Thyroid gland (tissue), 4 donors: ENCODE measurements around the gene TFF3. TPM values are rescaled to one million over a fixed set of nuclear protein-coding genes. Genes with fewer than 3 reads are reported as not detected.

Source experiments
- DNase-seq, 2 donors: peaks; one replicate each; pipeline ENCODE4 v3.0.0-alpha.2; 2019
- H3K27ac ChIP-seq, 3 donors: fragments of 200-600 bp; sonication (generic); 1 replicate in 2 of 3; 2 replicates in 1 of 3; pipeline ENCODE4 v1.5.1; 2016 to 2019; ENCODE audit warnings: mild to moderate bottlenecking in 1 of 3, moderate library complexity in 1 of 3
- H3K27me3 ChIP-seq: fragments of 200-600 bp; sonication (generic); one replicate; pipeline ENCODE4 v1.5.1; 2019
- H3K36me3 ChIP-seq, 2 donors: fragments of 200-600 bp; sonication (generic); one replicate each; pipeline ENCODE4 v1.5.1; 2016 to 2019
- H3K4me1 ChIP-seq, 2 donors: fragments of 200-600 bp; sonication (generic); one replicate each; pipeline ENCODE4 v1.5.1; 2017 to 2019
- H3K4me3 ChIP-seq, 3 donors: fragments of 200-600 bp; sonication (generic); replicated peaks in 1 of 3; 1 replicate in 2 of 3; 2 replicates in 1 of 3; pipeline ENCODE4 v1.5.1; 2016; ENCODE audit warnings: mild to moderate bottlenecking in 1 of 3
- H3K9me3 ChIP-seq: fragments of 200-600 bp; sonication (generic); one replicate; pipeline ENCODE4 v1.5.1; 2017
- POLR2A ChIP-seq, 2 donors: fragments of 450-650 bp; IDR thresholded peaks; one replicate each; pipeline ENCODE4 v1.6.1; 2017; ENCODE audit warnings: antibody characterized with exemption in 2 of 2, mild to moderate bottlenecking in 2 of 2, moderate library complexity in 1 of 2
- WGBS, 2 donors: methylation state at CpG; one replicate each; pipeline ENCODE4 v1.1.5; 2017; 5-methylcytosine and 5-hydroxymethylcytosine counted together
- intact Hi-C: fragments of 100-400 bp; cut with DNase I; formaldehyde crosslinking; loops from one replicate; pipeline ENCODE4 v1.15.1; 2023
- total RNA-seq, 4 donors: library from RNA; depleted of rRNA; stranded (reverse); fragments of >200 nt; gene quantifications; one replicate each; pipeline ENCODE4 v1.2.3, GENCODE V29; 2016
- TF ChIP-seq, protein P1 (sequence below), 6 experiments: fragments of 200-600 bp in 3 of 6; fragments of 450-650 bp in 3 of 6; sonication (generic) in 3 of 6; IDR thresholded peaks; one replicate each; pipeline ENCODE4 v1.5.1; 2016 to 2019; ENCODE audit warnings: antibody characterized with exemption in 6 of 6, mild to moderate bottlenecking in 2 of 6, inconsistent platforms in 1 of 6, moderate library complexity in 1 of 6

TFF3 gene
- total RNA-seq, 4 donors from 2014 or later, result 246 to 4,817 (median 914) TPM

DNA sequence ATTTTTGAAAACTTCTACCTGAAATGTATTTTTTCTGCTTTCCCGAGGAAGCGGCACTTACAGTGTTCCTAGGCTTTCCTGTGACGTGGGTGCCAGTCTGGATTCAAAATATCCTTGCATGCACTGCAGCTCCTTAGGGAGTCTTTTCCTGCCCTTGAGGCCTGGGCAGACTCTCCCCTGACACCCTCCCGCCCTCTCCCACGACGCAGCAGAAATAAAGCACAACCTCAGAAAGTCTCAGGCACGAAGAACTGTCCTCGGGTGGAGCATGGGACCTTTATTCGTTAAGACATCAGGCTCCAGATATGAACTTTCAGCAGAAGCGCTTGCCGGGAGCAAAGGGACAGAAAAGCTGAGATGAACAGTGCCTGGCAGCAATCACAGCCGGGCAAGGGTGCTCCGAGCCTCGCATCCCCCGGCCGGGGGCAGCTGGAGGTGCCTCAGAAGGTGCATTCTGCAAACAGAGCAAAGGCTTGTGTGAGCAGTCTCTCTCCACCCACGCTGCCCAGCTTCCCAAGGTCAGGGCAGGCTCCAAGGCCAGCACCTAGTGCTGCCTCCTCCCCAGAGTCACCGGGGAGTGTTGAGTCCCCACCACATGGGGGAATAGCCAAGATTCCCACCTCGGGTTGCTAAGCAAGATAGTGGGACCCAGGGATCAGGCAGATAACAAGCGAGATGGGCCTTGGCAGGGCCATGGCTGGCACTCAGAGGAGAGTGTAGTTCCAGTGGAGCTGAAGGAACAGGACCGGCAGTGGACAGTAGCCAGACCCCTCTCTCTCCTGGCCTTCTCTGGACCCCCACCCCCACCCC is 3.2 kb downstream of the TFF3 start:
- DNase-seq, result peak in 1 of 2 donors; percentile 35
- Histone ChIP-seq H3K27ac (peak overlapping the region; percentile 83 to 95 (median 92)), H3K27me3 (no peaks in the 10 kb centered on the region), H3K9me3 (no peaks in the 10 kb centered on the region), H3K36me3 (peaks cover 0 to 8% of the 10 kb centered on the region in 2 donors), H3K4me3 (no peak overlapping the region), H3K4me1 (peaks cover 41 to 64% of the 10 kb centered on the region in 2 donors)
- intact Hi-C loops, result loop anchor here (10.0 kb wide), 1 partner anchor 73 kb away; no protein-coding TSS in a partner anchor
- TF ChIP-seq, protein P1, sequence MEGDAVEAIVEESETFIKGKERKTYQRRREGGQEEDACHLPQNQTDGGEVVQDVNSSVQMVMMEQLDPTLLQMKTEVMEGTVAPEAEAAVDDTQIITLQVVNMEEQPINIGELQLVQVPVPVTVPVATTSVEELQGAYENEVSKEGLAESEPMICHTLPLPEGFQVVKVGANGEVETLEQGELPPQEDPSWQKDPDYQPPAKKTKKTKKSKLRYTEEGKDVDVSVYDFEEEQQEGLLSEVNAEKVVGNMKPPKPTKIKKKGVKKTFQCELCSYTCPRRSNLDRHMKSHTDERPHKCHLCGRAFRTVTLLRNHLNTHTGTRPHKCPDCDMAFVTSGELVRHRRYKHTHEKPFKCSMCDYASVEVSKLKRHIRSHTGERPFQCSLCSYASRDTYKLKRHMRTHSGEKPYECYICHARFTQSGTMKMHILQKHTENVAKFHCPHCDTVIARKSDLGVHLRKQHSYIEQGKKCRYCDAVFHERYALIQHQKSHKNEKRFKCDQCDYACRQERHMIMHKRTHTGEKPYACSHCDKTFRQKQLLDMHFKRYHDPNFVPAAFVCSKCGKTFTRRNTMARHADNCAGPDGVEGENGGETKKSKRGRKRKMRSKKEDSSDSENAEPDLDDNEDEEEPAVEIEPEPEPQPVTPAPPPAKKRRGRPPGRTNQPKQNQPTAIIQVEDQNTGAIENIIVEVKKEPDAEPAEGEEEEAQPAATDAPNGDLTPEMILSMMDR (IDR thresholded peaks at IDR 0.05), result no peak
- TF ChIP-seq POLR2A (IDR thresholded peaks at IDR 0.05), result no peak
- 85 to 87% methylated on average over 16 to 17 of the region's 21 CpGs for WGBS, 2 donors

DNA sequence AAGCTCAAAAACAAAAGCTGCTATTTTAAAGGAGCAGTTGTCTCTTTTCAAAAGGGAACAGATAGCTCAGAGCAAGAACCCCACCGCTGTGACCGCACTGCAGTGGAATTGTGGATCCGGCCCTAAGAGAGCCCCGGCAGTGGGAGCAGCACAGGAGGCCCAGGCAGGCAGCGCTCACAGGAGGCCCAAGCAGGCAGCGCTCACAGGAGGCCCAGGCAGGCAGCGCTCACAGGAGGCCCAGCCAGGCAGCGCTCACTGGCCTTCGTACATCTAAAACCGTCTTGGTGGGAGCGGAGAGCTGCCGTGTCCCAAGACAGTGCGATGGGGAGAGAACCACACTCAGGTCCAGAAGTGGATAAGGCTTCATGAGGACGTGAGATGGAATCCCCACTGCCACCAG is 4.0 kb downstream of the TFF3 start:
- intact Hi-C loops, result loop anchor here (10.0 kb wide), 1 partner anchor 74 kb away; no protein-coding TSS in a partner anchor

DNA sequence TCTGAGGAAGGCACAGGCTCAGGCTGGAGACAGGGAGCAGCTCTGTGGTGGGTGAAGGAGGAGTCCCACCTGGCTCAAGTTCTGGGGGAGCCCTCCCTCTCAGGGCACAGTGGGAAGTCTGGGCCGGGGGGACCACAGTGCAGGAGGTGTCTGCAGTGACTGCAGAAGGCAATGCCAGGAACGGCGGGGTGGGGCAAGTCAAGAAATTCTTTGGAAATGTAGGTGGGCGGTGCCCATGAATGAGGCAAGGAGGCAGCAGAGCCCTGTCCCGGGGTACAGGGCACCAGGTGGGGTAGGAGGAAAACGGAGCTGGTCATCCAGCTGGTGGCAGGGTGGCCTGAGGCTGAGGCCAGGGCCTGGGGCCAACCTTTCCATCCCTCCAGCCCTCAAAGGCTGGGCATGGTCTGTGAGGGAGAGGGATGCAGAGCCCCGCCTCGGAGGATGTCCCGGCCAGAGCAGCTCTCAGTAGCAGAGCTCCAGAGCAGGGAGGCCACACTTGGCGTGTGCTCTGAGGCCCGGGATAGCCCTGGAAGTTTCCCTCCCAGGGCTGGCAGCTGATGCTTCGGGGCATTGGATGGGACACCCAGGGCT is 4.7 kb downstream of the TFF3 start:
- peak; percentile 33 to 59 for DNase-seq
- H3K27ac ChIP-seq, result peak overlapping the region in 2 of 3 donors; percentile 92 to 95
- H3K4me3 ChIP-seq, result no peak overlapping the region
- H3K4me1 ChIP-seq, result peaks cover 30 to 49% of the 10 kb centered on the region in 2 donors
- H3K36me3 ChIP-seq, result peaks cover 0 to 8% of the 10 kb centered on the region in 2 donors
- no peaks in the 10 kb centered on the region for H3K9me3 ChIP-seq
- peak in 1 of 2 donors; percentile 54 for TF ChIP-seq POLR2A (IDR thresholded peaks at IDR 0.05)
- TF ChIP-seq, protein P1 (IDR thresholded peaks at IDR 0.05), result no peak
- 71 to 76% methylated on average over 11 to 12 of the region's 12 CpGs for WGBS, 2 donors
- H3K27me3 ChIP-seq, result no peaks in the 10 kb centered on the region
- intact Hi-C loops, result loop anchor here (10.0 kb wide), 1 partner anchor 74 kb away; no protein-coding TSS in a partner anchor

More for the DNA sequence above, 4.0 kb downstream of the TFF3 start:
- peak overlapping the region in 2 of 3 donors; percentile 92 to 95 for H3K27ac ChIP-seq
- no peak overlapping the region for H3K4me3 ChIP-seq
- TF ChIP-seq, protein P1 (IDR thresholded peaks at IDR 0.05), result no peak
- TF ChIP-seq POLR2A (IDR thresholded peaks at IDR 0.05), result no peak
- H3K4me1 ChIP-seq, result peaks cover 36 to 56% of the 10 kb centered on the region in 2 donors
- no peak for DNase-seq
- no peaks in the 10 kb centered on the region for H3K27me3 ChIP-seq
- 94 to 96% methylated on average over 8 to 14 of the region's 14 CpGs for WGBS, 2 donors
- peaks cover 0 to 8% of the 10 kb centered on the region in 2 donors for H3K36me3 ChIP-seq
- no peaks in the 10 kb centered on the region for H3K9me3 ChIP-seq

DNA sequence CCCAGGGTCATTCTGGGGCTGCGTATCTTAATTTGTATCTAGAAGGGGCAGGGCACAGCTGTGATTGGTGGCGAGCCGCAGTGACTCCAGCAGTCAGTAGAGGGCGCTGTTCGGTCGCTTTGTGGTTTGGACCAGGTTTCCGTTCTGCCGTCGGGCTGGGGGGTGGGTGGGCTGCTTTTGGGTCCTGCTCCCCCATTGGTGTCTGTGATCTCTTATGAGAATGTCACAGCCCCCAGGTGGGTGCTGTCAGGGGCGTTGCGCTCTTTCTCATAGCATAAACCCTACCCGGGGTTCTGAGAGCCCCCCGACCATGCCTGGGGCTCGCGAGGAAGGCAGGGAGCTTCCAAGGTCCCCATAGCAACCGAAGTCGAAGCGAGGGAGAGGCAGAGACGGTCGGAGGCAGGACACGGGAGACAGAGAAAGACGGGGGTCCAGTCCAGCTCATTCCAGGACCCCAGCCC is 5.4 kb downstream of the TFF3 start:
- Histone ChIP-seq H3K9me3 (no peaks in the 10 kb centered on the region), H3K4me3 (no peak overlapping the region), H3K27me3 (no peaks in the 10 kb centered on the region), H3K36me3 (peaks cover 0 to 8% of the 10 kb centered on the region in 2 donors), H3K4me1 (peaks cover 29 to 42% of the 10 kb centered on the region in 2 donors), H3K27ac (peak overlapping the region; percentile 51 to 95 (median 71))
- WGBS, 2 donors, result 12 to 41% methylated on average over 4 to 5 of the region's 22 CpGs
- DNase-seq, result peak; percentile 70 to 79
- intact Hi-C loops, result loop anchor here (5.0 to 10.0 kb wide), 2 partner anchors 75 to 138 kb away; no protein-coding TSS in a partner anchor
- TF ChIP-seq, protein P1 (IDR thresholded peaks at IDR 0.05), result peak; percentile 70 to 93 (median 81)
- no peak for TF ChIP-seq POLR2A (IDR thresholded peaks at IDR 0.05)
